ENCODE results near the gene EIF4E2. TPM values are rescaled to one million over a fixed set of nuclear protein-coding genes. Genes with fewer than 3 reads are reported as not detected.
A peak's percentile ranks its signal among the peaks of the same experiment; 100 is the strongest.

The EIF4E2 gene
- total and polyA plus RNA-seq, 4 donors = 43.7 to 77.7 (median 65.9) TPM

GRCh38 chr2:232522623-232523401 is 27.7 kb upstream of the EIF4E2 start:
- H3K36me3 ChIP-seq (ENCODE audit: control insufficient read depth in 4 of 4, insufficient read depth in 4 of 4, low read length in 4 of 4) = no peaks in the 10 kb centered on the region
- H3K4me1 ChIP-seq (ENCODE audit: control insufficient read depth in 5 of 5, insufficient read depth in 5 of 5, low read length in 5 of 5) = peaks cover 0 to 8% (median 4%) of the 10 kb centered on the region in 5 donors
- no peak for DNase-seq
- no peak overlapping the region for H3K27ac ChIP-seq (ENCODE audit: low read depth in 1 of 2, low read length in 1 of 2)
- H3K9me3 ChIP-seq (ENCODE audit: control insufficient read depth in 4 of 4, insufficient read depth in 3 of 4, low read length in 3 of 4) = no peaks in the 10 kb centered on the region
- H3K4me3 ChIP-seq = no peak overlapping the region
- no peak for ATAC-seq (ENCODE audit: insufficient read depth, low FRiP score)
- no peak for TF ChIP-seq CTCF (IDR thresholded peaks at IDR 0.05; ENCODE audit: control extremely low read depth, extremely low read depth)
- no peak overlapping the region for H3K9ac ChIP-seq (ENCODE audit: insufficient read depth in 1 of 2, low read length in 2 of 2)
- 18 to 23% methylated on average over 40 to 46 of the region's 46 CpGs for WGBS, 2 donors
- peaks cover 14 to 29% (median 20%) of the 10 kb centered on the region in 3 donors for H3K27me3 ChIP-seq (ENCODE audit: control insufficient read depth in 3 of 3, insufficient read depth in 3 of 3, low read length in 2 of 3)

- Histone ChIP-seq H3K4me3 (no peak overlapping the region), H3K4me1 (ENCODE audit: control insufficient read depth in 5 of 5, insufficient read depth in 5 of 5, low read length in 5 of 5) (peaks cover 0 to 8% (median 4%) of the 10 kb centered on the region in 5 donors), H3K9me3 (ENCODE audit: control insufficient read depth in 4 of 4, insufficient read depth in 3 of 4, low read length in 3 of 4) (no peaks in the 10 kb centered on the region), H3K36me3 (ENCODE audit: control insufficient read depth in 4 of 4, insufficient read depth in 4 of 4, low read length in 4 of 4) (no peaks in the 10 kb centered on the region), H3K9ac (ENCODE audit: insufficient read depth in 1 of 2, low read length in 2 of 2) (no peak overlapping the region), H3K27ac (ENCODE audit: low read depth in 1 of 2, low read length in 1 of 2) (no peak overlapping the region), H3K27me3 (ENCODE audit: control insufficient read depth in 3 of 3, insufficient read depth in 3 of 3, low read length in 2 of 3) (peaks cover 14 to 29% (median 20%) of the 10 kb centered on the region in 3 donors)
- 14 to 17% methylated on average over 16 of the region's 16 CpGs for WGBS, 2 donors
- no peak for TF ChIP-seq CTCF (IDR thresholded peaks at IDR 0.05; ENCODE audit: control extremely low read depth, extremely low read depth)
- ATAC-seq (ENCODE audit: insufficient read depth, low FRiP score) (no peak), DNase-seq (no peak)
Observed at GRCh38 chr2:232523402-232523681, 27.1 kb upstream of the EIF4E2 start.

GRCh38 chr2:232523682-232524597 is 26.5 kb upstream of the EIF4E2 start:
- H3K27me3 ChIP-seq (ENCODE audit: control insufficient read depth in 3 of 3, insufficient read depth in 3 of 3, low read length in 2 of 3) = peaks cover 14 to 28% (median 19%) of the 10 kb centered on the region in 3 donors
- H3K9ac ChIP-seq (ENCODE audit: insufficient read depth in 1 of 2, low read length in 2 of 2) = no peak overlapping the region
- H3K27ac ChIP-seq (ENCODE audit: low read depth in 1 of 2, low read length in 1 of 2) = no peak overlapping the region
- H3K4me3 ChIP-seq = no peak overlapping the region
- WGBS, 2 donors = 1 to 2% methylated on average over 73 to 75 of the region's 75 CpGs
- TF ChIP-seq CTCF (IDR thresholded peaks at IDR 0.05; ENCODE audit: control extremely low read depth, extremely low read depth) = no peak
- H3K36me3 ChIP-seq (ENCODE audit: control insufficient read depth in 4 of 4, insufficient read depth in 4 of 4, low read length in 4 of 4) = no peaks in the 10 kb centered on the region
- H3K9me3 ChIP-seq (ENCODE audit: control insufficient read depth in 4 of 4, insufficient read depth in 3 of 4, low read length in 3 of 4) = no peaks in the 10 kb centered on the region
- peak in 1 of 3 donors; percentile 37 for DNase-seq
- peaks cover 0 to 8% (median 4%) of the 10 kb centered on the region in 5 donors for H3K4me1 ChIP-seq (ENCODE audit: control insufficient read depth in 5 of 5, insufficient read depth in 5 of 5, low read length in 5 of 5)
- no peak for ATAC-seq (ENCODE audit: insufficient read depth, low FRiP score)
